Right lobe of liver (tissue), 6 donors: Measurements from ENCODE around the gene GRIP1. TPM values are rescaled to one million over a fixed set of nuclear protein-coding genes. Genes with fewer than 3 reads are reported as not detected.

Source experiments
- ATAC-seq, 4 donors: fragments of 200-7000 bp; cut with Tn5 transposase; one replicate each; pipeline ENCODE4 v1.9.1; 2020; ENCODE audit warnings: mild to moderate bottlenecking in 4 of 4, moderate library complexity in 4 of 4
- DNase-seq, 3 donors: peaks; one replicate each; pipeline ENCODE4 v3.0.0-alpha.2; 2020
- H3K27ac ChIP-seq, 3 donors: fragments of 200-600 bp; one replicate each; pipeline ENCODE4 v1.8.0; 2022
- H3K27me3 ChIP-seq, 2 donors: fragments of 200-600 bp; one replicate each; pipeline ENCODE4 v1.8.0; 2022
- H3K36me3 ChIP-seq, 4 donors: fragments of 200-600 bp; sonication (generic) in 1 of 4; one replicate each; pipeline versions ENCODE4 v1.5.1 to v1.8.0; 2017 to 2022; ENCODE audit warnings: control low read depth in 1 of 4
- H3K4me1 ChIP-seq, 4 donors: fragments of 200-600 bp; sonication (generic) in 1 of 4; one replicate each; pipeline versions ENCODE4 v1.5.1 to v1.8.0; 2017 to 2022; ENCODE audit warnings: control low read depth in 1 of 4
- H3K4me3 ChIP-seq, 3 donors: fragments of 200-600 bp; one replicate each; pipeline ENCODE4 v1.8.0; 2022
- H3K9me3 ChIP-seq, 4 donors: fragments of 200-600 bp; sonication (generic) in 1 of 4; one replicate each; pipeline versions ENCODE4 v1.5.1 to v1.8.0; 2017 to 2022; ENCODE audit warnings: control low read depth in 1 of 4
- POLR2A ChIP-seq: fragments of 450-650 bp; IDR thresholded peaks from one replicate; pipeline ENCODE4 v1.6.1; 2017; ENCODE audit warnings: antibody characterized with exemption, mild to moderate bottlenecking
- WGBS: methylation state at CpG from one replicate; pipeline ENCODE4 v1.1.6; 2018; ENCODE audit warnings: low coverage, low lambda C conversion rate; ENCODE audit not compliant: insufficient coverage; ENCODE audit errors: missing lambda C conversion rate; 5-methylcytosine and 5-hydroxymethylcytosine counted together
- intact Hi-C, 2 donors: fragments of 100-400 bp; cut with DNase I; formaldehyde crosslinking; loops; one replicate each; pipeline versions ENCODE4 v1.11.2 to v1.14.1; 2022
- total RNA-seq, 6 experiments: library from RNA; depleted of rRNA in 2 of 6; stranded (reverse); fragments of >200 nt in 2 of 6; fragmentation: NEBNext Ultra II Directional in 3 of 6; extraction: Animal tissue kit (Norgen Biotek cat#: 25700) in 3 of 6; gene quantifications; one replicate each; pipeline versions ENCODE4 v1.1.0 to v1.2.4, GENCODE V29; 2016 to 2023
- TF ChIP-seq, protein P1 (sequence below), 4 donors: fragments of 200-600 bp in 3 of 4; fragments of 450-650 bp in 1 of 4; IDR thresholded peaks; one replicate each; pipeline versions ENCODE4 v1.5.1 to v1.8.0; 2016 to 2022; ENCODE audit warnings: antibody characterized with exemption in 4 of 4, mild to moderate bottlenecking in 2 of 4
- donor health status: DM: no; HTN: yes; CAD: no.
- donor health status: DM: no; HTN: no; CAD: no.
- donor health status: DM: no; HTN: no; CAD: no.
- donor health status: DM: no; HTN: yes; CAD: no.
- donor health status: DM: no; HTN: yes; CAD: no.

GRIP1 gene
- total RNA-seq, 6 experiments from 2014 or later, result 0.22 to 0.78 (median 0.26) TPM; not detected in 3

- intact Hi-C loops, result no loop called here
- ATAC-seq, result no peak
- H3K36me3 ChIP-seq, result no peaks in the 10 kb centered on the region
These were observed 185.1 kb downstream of the GRIP1 start for GRCh38 chr12:66493819-66494218.

DNA sequence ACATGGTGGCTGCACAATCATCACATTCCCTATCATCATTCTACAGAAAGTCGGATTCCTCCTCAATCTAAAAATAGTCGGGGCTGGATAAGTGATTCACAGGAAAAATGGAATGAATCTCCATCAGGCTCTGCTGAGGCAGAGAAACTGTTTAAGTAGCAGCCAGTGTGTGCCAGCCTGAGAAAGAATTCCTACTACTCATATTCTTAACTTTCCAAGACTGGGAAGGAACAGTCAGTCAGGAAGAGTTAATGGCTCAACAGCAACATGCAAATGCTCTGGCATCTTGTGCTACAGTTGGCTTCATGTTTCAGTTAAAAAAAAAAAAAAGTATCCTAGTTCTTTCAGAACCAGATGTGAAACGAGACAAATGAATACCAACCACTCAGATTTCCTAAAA is 187.0 kb downstream of the GRIP1 start:
- Histone ChIP-seq H3K9me3 (no peaks in the 10 kb centered on the region), H3K36me3 (no peaks in the 10 kb centered on the region), H3K4me3 (no peak overlapping the region), H3K27ac (no peak overlapping the region), H3K4me1 (no peaks in the 10 kb centered on the region), H3K27me3 (no peaks in the 10 kb centered on the region)
- DNase-seq, result no peak
- TF ChIP-seq, protein P1, sequence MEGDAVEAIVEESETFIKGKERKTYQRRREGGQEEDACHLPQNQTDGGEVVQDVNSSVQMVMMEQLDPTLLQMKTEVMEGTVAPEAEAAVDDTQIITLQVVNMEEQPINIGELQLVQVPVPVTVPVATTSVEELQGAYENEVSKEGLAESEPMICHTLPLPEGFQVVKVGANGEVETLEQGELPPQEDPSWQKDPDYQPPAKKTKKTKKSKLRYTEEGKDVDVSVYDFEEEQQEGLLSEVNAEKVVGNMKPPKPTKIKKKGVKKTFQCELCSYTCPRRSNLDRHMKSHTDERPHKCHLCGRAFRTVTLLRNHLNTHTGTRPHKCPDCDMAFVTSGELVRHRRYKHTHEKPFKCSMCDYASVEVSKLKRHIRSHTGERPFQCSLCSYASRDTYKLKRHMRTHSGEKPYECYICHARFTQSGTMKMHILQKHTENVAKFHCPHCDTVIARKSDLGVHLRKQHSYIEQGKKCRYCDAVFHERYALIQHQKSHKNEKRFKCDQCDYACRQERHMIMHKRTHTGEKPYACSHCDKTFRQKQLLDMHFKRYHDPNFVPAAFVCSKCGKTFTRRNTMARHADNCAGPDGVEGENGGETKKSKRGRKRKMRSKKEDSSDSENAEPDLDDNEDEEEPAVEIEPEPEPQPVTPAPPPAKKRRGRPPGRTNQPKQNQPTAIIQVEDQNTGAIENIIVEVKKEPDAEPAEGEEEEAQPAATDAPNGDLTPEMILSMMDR (IDR thresholded peaks at IDR 0.05), result no peak
- no peak for TF ChIP-seq POLR2A
- no peak for ATAC-seq
- 28% methylated on average over 3 of the region's 3 CpGs for WGBS
- intact Hi-C loops, result no loop called here

More at GRCh38 chr12:66493819-66494218, 185.1 kb downstream of the GRIP1 start:
- DNase-seq, result no peak
- Histone ChIP-seq H3K4me1 (no peaks in the 10 kb centered on the region), H3K4me3 (no peak overlapping the region), H3K9me3 (no peaks in the 10 kb centered on the region), H3K27me3 (no peaks in the 10 kb centered on the region), H3K27ac (no peak overlapping the region)
- no peak for TF ChIP-seq POLR2A
- TF ChIP-seq, protein P1 (IDR thresholded peaks at IDR 0.05), result no peak

- TF ChIP-seq, protein P1 (IDR thresholded peaks at IDR 0.05), result no peak
- TF ChIP-seq POLR2A, result no peak
- Histone ChIP-seq H3K9me3 (no peaks in the 10 kb centered on the region), H3K4me1 (no peaks in the 10 kb centered on the region), H3K27ac (no peak overlapping the region), H3K27me3 (no peaks in the 10 kb centered on the region), H3K36me3 (no peaks in the 10 kb centered on the region), H3K4me3 (no peak overlapping the region)
- DNase-seq, result no peak
- intact Hi-C loops, result no loop called here
- 38% methylated on average over 3 of the region's 3 CpGs for WGBS
- ATAC-seq, result no peak
These were observed 196.3 kb downstream of the GRIP1 start for GRCh38 chr12:66482351-66483203.

- DNase-seq, result no peak
- no peak overlapping the region for H3K4me3 ChIP-seq
- no peaks in the 10 kb centered on the region for H3K9me3 ChIP-seq
- no peaks in the 10 kb centered on the region for H3K27me3 ChIP-seq
- no peaks in the 10 kb centered on the region for H3K4me1 ChIP-seq
- no peaks in the 10 kb centered on the region for H3K36me3 ChIP-seq
- intact Hi-C loops, result no loop called here
- no peak overlapping the region for H3K27ac ChIP-seq
- TF ChIP-seq, protein P1 (IDR thresholded peaks at IDR 0.05), result no peak
- no peak for TF ChIP-seq POLR2A
- no peak for ATAC-seq
These were observed 210.9 kb downstream of the GRIP1 start for GRCh38 chr12:66467932-66468331.
